GM12892 (cell line): ENCODE measurements around the gene RAB28.

Experiments used
- POLR2A ChIP-seq: IDR thresholded peaks from 2 replicates; pipeline ENCODE4 v1.6.1; 2011; ENCODE audit warnings: low read depth, low read length, control low read depth
- POLR2AphosphoS5 ChIP-seq: IDR thresholded peaks from 2 replicates; pipeline ENCODE4 v1.6.1; 2011; ENCODE audit warnings: low read depth, low read length, control low read depth

DNA sequence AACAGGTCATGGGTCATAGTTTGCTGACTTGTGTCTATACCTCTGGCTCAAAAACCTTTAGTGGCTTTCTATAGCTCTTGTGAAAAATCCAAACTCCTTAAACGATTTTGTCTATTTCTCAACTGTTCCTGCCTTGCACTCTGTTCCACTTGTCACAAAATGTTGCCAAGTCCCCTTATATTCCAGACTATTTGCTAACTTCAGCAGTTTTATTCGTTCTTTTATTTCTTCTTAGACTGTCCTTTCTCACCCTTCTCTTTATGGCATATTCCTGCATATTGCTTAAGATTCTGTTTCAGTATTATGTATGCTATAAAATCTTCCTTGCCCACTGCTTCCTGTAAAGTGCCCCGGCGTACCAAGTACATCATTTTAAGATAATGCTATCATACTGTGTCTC is 80.8 kb downstream of the RAB28 start:
- TF ChIP-seq POLR2A (no peak), POLR2AphosphoS5 (no peak)
